Measurements from ENCODE around the gene ADAD2. TPM values are rescaled to one million over a fixed set of nuclear protein-coding genes. Genes with fewer than 3 reads are reported as not detected.

Gene ADAD2
- total RNA-seq (2014; rRNA removed; shearing (Covaris generic)): 0.78 TPM in 1 of 2 replicates, not detected in the other

DNA sequence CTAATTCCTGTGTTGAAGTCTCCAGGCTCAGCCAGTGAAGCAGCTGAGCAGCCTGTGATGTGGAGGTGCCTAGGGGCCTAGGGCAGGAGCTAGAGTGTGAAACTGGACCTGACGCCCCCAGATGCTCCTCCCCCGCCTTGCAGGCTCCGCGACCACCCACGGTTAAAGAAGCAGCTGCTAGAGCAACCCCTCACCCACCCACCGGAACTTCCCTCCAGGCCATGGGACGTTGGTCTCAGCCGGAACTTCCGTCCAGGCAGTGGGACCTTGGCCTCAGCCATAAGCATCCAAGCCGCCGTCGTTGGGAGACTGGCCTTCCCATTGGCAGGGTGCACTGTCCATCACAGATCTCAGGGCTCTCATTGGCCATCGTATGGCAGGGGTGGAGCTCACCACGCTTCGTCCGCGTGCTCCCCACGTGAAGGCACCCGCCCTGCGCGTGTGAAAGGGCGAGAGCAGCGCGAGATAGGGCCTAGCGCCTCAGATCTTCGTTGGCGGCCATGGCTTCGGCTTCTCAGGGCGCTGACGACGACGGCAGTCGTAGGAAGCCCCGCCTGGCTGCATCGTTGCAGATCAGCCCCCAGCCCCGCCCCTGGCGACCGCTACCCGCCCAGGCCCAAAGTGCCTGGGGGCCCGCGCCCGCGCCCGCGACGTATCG lies at the start of gene ADAD2:
Gene ADAD2, plus strand, starts transcription at position 427 of the 658 bp plus-strand sequence. Its CDS starts 74 bp downstream, at position 501.
- DNase-seq: peak; percentile 95
- no peak within 1 kb of the TSS for H3K4me3 ChIP-seq (ENCODE audit: insufficient read depth, low read depth, low read length)
- H3K36me3 ChIP-seq (replicated peaks; ENCODE audit: control insufficient read depth, insufficient read depth, low read length): no peaks in the 10 kb centered on the region
- H3K27me3 ChIP-seq (ENCODE audit: control insufficient read depth, insufficient read depth, low read length): no peaks in the 10 kb centered on the region

DNA sequence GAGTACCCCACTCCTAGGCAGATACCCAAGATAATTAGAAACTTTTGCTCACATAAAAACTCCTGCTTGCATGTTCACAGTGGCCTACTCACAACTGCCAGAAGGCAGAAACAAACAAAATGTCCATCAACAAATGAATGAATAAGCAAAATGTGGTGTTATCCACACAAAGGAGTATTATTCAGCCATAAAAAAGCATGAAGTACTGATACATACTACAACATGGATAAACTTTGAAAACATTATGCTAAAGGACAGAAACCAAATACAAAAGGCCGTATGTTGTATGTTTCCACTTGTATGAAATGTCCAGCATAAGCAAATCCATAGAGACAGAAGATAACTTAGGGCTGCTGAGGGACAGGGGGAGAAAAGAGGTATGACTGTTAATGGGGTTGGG lies 47.9 kb upstream of the ADAD2 start:
- no peak overlapping the region for H3K4me3 ChIP-seq (ENCODE audit: insufficient read depth, low read depth, low read length)
- H3K27me3 ChIP-seq (ENCODE audit: control insufficient read depth, insufficient read depth, low read length): peaks cover 1% of the 10 kb centered on the region; the same call in 1 of the 2 replicates
- no peak for DNase-seq
- H3K36me3 ChIP-seq (replicated peaks; ENCODE audit: control insufficient read depth, insufficient read depth, low read length): no peaks in the 10 kb centered on the region

DNA sequence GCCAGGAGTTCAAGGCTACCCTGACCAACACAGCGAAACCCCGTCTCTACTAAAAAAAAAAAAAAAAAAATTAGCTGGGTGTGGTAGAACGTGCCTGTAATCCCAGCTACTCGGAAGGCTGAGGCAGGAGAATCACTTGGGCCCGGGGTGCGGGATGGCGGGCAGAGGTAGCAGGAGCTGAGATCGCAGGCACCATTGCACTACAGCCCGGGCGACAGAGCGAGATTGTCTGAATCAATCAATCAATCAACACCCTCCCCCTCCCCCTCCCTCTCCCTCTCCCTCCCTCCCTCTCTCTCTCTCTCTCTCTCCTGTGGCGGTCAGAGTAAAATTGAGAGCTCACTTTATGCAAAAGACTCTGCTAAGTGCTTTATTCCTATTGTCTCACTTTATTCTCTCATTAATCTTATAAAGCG lies 47.2 kb upstream of the ADAD2 start:
- peaks cover 1% of the 10 kb centered on the region; the same call in 1 of the 2 replicates for H3K27me3 ChIP-seq (ENCODE audit: control insufficient read depth, insufficient read depth, low read length)
- DNase-seq: peak; percentile 51
- H3K36me3 ChIP-seq (replicated peaks; ENCODE audit: control insufficient read depth, insufficient read depth, low read length): no peaks in the 10 kb centered on the region
- H3K4me3 ChIP-seq (ENCODE audit: insufficient read depth, low read depth, low read length): peak overlapping the region; percentile 82

DNA sequence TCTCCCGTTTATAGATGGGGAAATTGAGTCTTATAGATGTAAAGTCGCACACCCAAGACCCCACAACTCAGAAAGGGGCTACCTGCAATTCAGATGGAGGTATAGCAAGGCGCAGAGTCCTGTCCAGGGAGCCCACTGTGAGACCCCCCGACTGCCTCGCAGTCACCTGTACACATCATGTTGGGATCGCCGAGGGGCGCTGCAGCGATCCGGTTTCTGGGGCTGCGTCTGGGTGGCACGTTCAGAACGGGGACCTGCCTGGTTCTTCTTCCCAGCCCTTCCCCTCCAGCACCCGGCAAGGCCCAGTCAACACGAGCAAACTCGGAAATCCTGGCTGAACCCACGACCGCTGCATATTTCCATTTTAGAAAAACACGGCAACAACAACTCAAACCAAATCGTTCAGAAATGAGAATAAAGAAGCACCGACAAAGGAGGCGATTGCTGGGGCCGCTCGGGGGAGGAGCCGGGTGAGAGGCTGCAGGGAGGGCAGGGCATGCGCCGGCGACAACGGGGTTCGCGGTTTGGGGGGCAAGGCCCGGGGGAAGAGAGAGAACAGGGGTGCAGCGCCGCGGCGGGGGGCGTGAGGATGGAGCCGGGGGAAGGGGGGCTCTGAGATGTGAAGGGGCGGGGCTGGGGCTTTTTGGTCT lies 46.6 kb upstream of the ADAD2 start:
- H3K27me3 ChIP-seq (ENCODE audit: control insufficient read depth, insufficient read depth, low read length): peaks cover 1% of the 10 kb centered on the region; the same call in 1 of the 2 replicates
- DNase-seq: peak; percentile 62
- peak overlapping the region; percentile 82 for H3K4me3 ChIP-seq (ENCODE audit: insufficient read depth, low read depth, low read length)

GRCh38 chr16:84144859-84145639 lies 45.9 kb upstream of the ADAD2 start, which contains the start of the genes DNAAF1 and HSDL1:
TSS of gene DNAAF1 (plus strand) at chr16:84145308. CDS start at chr16:84145441, 133 bp downstream.
TSS of gene HSDL1 (minus strand) at chr16:84145177. CDS start at chr16:84131321, 13,856 bp downstream.
- DNase-seq: peak; percentile 99
- no peaks in the 10 kb centered on the region for H3K36me3 ChIP-seq (replicated peaks; ENCODE audit: control insufficient read depth, insufficient read depth, low read length)
- peak within 1 kb of the TSS; percentile 82 for H3K4me3 ChIP-seq (ENCODE audit: insufficient read depth, low read depth, low read length)
- peaks cover 1% of the 10 kb centered on the region; the same call in 1 of the 2 replicates for H3K27me3 ChIP-seq (ENCODE audit: control insufficient read depth, insufficient read depth, low read length)

More for the DNA sequence above, 46.6 kb upstream of the ADAD2 start:
- no peaks in the 10 kb centered on the region for H3K36me3 ChIP-seq (replicated peaks; ENCODE audit: control insufficient read depth, insufficient read depth, low read length)

DNA sequence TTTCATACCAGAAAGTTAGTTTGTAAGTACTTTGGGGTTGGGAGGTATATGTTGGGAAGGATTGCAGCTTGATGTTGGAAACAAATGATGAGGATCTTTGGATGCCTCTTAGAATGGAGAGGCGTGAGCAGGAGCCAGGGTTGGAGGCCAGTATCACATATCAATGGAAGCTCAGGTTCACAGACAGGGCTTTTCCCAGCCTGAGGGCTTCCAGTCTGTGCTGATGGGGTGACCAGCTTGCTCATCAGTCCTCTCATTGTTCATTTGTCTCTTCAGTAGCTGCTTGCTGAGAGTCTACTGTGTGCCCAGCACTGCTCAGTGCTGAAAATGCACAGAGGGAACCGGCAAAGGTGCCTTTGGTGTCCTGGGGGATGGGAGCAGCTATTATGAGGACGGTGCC lies 40.0 kb upstream of the ADAD2 start:
- no peak for DNase-seq
- Histone ChIP-seq H3K4me3 (ENCODE audit: insufficient read depth, low read depth, low read length) (no peak overlapping the region), H3K27me3 (ENCODE audit: control insufficient read depth, insufficient read depth, low read length) (peaks cover 1% of the 10 kb centered on the region; the same call in 1 of the 2 replicates), H3K36me3 (replicated peaks; ENCODE audit: control insufficient read depth, insufficient read depth, low read length) (no peaks in the 10 kb centered on the region)

DNA sequence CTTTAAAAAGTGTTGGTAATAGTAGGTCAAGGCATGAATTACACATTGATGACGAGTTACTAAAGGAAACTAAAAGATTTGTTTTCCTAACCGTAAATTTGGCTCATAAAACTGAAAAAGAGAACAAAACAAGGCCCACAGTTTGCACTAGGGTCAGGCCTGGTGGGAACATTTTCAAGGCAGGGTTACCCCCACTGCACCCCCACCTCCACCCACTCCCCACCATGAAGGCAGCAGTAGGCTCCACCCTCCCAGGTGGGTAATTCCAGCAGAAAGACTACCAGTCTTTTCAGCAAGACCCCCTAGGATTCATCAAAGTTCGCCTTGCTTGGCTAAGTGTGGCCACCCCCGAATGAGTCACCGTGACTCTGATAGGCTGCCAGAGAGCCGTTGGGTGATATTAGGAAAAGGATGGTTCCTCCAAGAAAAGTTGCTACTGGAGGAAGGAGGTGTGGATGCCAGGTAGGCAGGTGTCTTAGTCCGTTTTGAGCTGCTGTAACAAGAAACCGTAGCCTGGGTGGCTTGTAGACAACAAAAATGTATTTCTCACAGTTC lies 37.2 kb upstream of the ADAD2 start:
- no peak for DNase-seq
- H3K27me3 ChIP-seq (ENCODE audit: control insufficient read depth, insufficient read depth, low read length): no peaks in the 10 kb centered on the region; the same call in 1 of the 2 replicates
- H3K4me3 ChIP-seq (ENCODE audit: insufficient read depth, low read depth, low read length): no peak overlapping the region
- H3K36me3 ChIP-seq (replicated peaks; ENCODE audit: control insufficient read depth, insufficient read depth, low read length): no peaks in the 10 kb centered on the region

DNA sequence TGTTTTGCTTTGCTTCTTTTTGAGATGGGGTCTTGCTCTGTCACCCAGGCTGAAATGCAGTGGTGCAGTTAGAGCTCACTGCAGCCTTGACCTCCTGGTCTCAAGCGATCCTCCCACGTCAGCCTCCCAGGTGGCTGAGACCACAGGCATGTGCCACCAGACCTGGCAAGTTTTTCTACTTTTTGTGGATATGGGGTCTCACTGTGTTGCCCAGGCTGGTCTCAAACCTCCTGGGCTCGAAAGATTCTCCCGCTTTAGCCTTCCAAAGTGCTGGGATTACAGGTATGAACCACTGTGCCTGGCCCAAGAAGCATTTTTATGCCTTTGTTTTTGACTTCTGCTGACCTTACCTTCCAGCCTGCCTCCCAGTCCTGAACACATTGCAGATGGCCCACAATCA lies 35.7 kb upstream of the ADAD2 start:
- DNase-seq: no peak
- Histone ChIP-seq H3K27me3 (ENCODE audit: control insufficient read depth, insufficient read depth, low read length) (no peaks in the 10 kb centered on the region; the same call in 1 of the 2 replicates), H3K36me3 (replicated peaks; ENCODE audit: control insufficient read depth, insufficient read depth, low read length) (no peaks in the 10 kb centered on the region), H3K4me3 (ENCODE audit: insufficient read depth, low read depth, low read length) (no peak overlapping the region)

- no peaks in the 10 kb centered on the region; the same call in 1 of the 2 replicates for H3K27me3 ChIP-seq (ENCODE audit: control insufficient read depth, insufficient read depth, low read length)
- H3K4me3 ChIP-seq (ENCODE audit: insufficient read depth, low read depth, low read length): no peak overlapping the region
- H3K36me3 ChIP-seq (replicated peaks; ENCODE audit: control insufficient read depth, insufficient read depth, low read length): no peaks in the 10 kb centered on the region
- no peak for DNase-seq
Observed at GRCh38 chr16:84155771-84156170, 35.2 kb upstream of the ADAD2 start.

DNA sequence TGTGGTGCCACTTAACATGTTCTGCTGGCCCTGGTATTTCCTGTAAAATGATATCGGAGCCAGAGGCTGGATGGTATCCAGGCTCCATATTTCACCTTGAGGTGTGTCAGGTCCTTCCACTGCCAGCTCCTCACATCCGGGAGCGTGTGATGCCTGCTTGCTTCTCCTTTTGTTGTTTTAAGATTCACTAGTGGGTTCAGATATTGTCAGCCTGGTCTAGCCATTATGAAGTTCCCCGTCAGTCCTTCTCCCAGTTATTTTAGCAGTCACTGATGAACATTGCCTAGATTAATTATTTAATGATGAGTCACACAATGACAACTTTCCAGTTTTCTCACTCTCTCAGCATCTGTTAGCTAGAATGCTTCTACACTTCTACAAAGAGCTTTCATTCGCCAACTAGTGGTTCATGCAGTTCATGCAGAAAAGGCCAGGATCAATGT lies 34.6 kb upstream of the ADAD2 start:
- no peak for DNase-seq

GRCh38 chr16:84159007-84159406 lies 31.9 kb upstream of the ADAD2 start:
- H3K36me3 ChIP-seq (replicated peaks; ENCODE audit: control insufficient read depth, insufficient read depth, low read length): no peaks in the 10 kb centered on the region
- H3K27me3 ChIP-seq (ENCODE audit: control insufficient read depth, insufficient read depth, low read length): no peaks in the 10 kb centered on the region
- no peak for DNase-seq
- H3K4me3 ChIP-seq (ENCODE audit: insufficient read depth, low read depth, low read length): no peak overlapping the region

More for the DNA sequence above, 34.6 kb upstream of the ADAD2 start:
- Histone ChIP-seq H3K4me3 (ENCODE audit: insufficient read depth, low read depth, low read length) (no peak overlapping the region), H3K36me3 (replicated peaks; ENCODE audit: control insufficient read depth, insufficient read depth, low read length) (no peaks in the 10 kb centered on the region), H3K27me3 (ENCODE audit: control insufficient read depth, insufficient read depth, low read length) (no peaks in the 10 kb centered on the region)

- DNase-seq: no peak
- no peaks in the 10 kb centered on the region for H3K27me3 ChIP-seq (ENCODE audit: control insufficient read depth, insufficient read depth, low read length)
- no peaks in the 10 kb centered on the region for H3K36me3 ChIP-seq (replicated peaks; ENCODE audit: control insufficient read depth, insufficient read depth, low read length)
- no peak overlapping the region for H3K4me3 ChIP-seq (ENCODE audit: insufficient read depth, low read depth, low read length)
Observed at GRCh38 chr16:84159800-84160199, 31.2 kb upstream of the ADAD2 start.

- no peak overlapping the region for H3K4me3 ChIP-seq (ENCODE audit: insufficient read depth, low read depth, low read length)
- H3K27me3 ChIP-seq (ENCODE audit: control insufficient read depth, insufficient read depth, low read length): no peaks in the 10 kb centered on the region
- DNase-seq: no peak
- no peaks in the 10 kb centered on the region for H3K36me3 ChIP-seq (replicated peaks; ENCODE audit: control insufficient read depth, insufficient read depth, low read length)
Observed at GRCh38 chr16:84161037-84161436, 29.9 kb upstream of the ADAD2 start.

DNA sequence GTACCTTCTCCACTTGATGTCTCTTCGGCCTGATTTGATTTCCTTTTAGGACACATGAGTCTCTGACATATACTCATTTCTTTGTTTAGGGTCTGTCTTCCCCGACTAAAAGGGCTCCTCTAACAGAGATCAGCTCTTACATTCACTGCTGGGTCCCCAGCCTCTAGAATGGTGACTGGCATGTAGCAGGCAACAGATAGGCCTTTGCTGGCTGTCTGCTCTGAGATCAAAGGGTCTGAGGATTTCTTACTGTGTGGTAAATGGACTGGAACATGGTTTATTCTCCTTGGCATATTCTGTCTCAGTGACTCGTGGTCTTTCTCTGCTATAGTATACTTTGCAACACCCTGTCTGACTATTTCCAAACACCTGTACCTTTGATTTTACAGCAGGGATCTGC lies 29.2 kb upstream of the ADAD2 start:
- Histone ChIP-seq H3K36me3 (replicated peaks; ENCODE audit: control insufficient read depth, insufficient read depth, low read length) (no peaks in the 10 kb centered on the region), H3K27me3 (ENCODE audit: control insufficient read depth, insufficient read depth, low read length) (no peaks in the 10 kb centered on the region), H3K4me3 (ENCODE audit: insufficient read depth, low read depth, low read length) (no peak overlapping the region)
- DNase-seq: no peak
